GM18508 (cell line): ENCODE measurements around the gene C22orf42.
"Not testable (repeated sequence)": the region's sequence is repeated elsewhere in the genome, so short reads cannot be mapped to it uniquely, and the experiment has no call there.

ENCODE experiments used
- ATAC-seq: cut with Tn5 transposase; IDR thresholded peaks from one replicate; pipeline ENCODE4 v1.9.1; 2021; ENCODE audit warnings: moderate number of reproducible peaks; ENCODE audit not compliant: insufficient read depth, unreplicated experiment

The C22orf42 gene

GRCh38 chr22:32191021-32191420 is 31.9 kb upstream of the C22orf42 start:
- not testable (repeated sequence) for ATAC-seq

GRCh38 chr22:32185821-32186220 is 26.7 kb upstream of the C22orf42 start:
- ATAC-seq, result no peak

- no peak for ATAC-seq
Observed at GRCh38 chr22:32183625-32184024, 24.5 kb upstream of the C22orf42 start.

GRCh38 chr22:32181043-32181442 is 21.9 kb upstream of the C22orf42 start:
- no peak for ATAC-seq

- no peak for ATAC-seq
Observed at GRCh38 chr22:32177221-32177765, 18.2 kb upstream of the C22orf42 start.

GRCh38 chr22:32175683-32176644 is 16.9 kb upstream of the C22orf42 start:
- ATAC-seq, result no peak

- ATAC-seq, result no peak
Observed at GRCh38 chr22:32175115-32175514, 16.0 kb upstream of the C22orf42 start.

GRCh38 chr22:32165681-32166080 is 6.6 kb upstream of the C22orf42 start:
- ATAC-seq, result no peak

GRCh38 chr22:32164075-32164860 is 5.2 kb upstream of the C22orf42 start:
- no peak for ATAC-seq

- not testable (repeated sequence) for ATAC-seq
Observed at GRCh38 chr22:32160411-32160810, 1.3 kb upstream of the C22orf42 start.

- ATAC-seq, result not testable (repeated sequence)
Observed at GRCh38 chr22:32157632-32158031, 1.5 kb downstream of the C22orf42 start.

GRCh38 chr22:32154727-32155126 is 4.4 kb downstream of the C22orf42 start:
- not testable (repeated sequence) for ATAC-seq

- ATAC-seq, result not testable (repeated sequence)
Observed at GRCh38 chr22:32151641-32152040, 7.5 kb downstream of the C22orf42 start.

- not testable (repeated sequence) for ATAC-seq
Observed at GRCh38 chr22:32150647-32151046, 8.5 kb downstream of the C22orf42 start.

GRCh38 chr22:32148372-32148771 is 10.7 kb downstream of the C22orf42 start:
- not testable (repeated sequence) for ATAC-seq

GRCh38 chr22:32147128-32147527 is 12.0 kb downstream of the C22orf42 start:
- not testable (repeated sequence) for ATAC-seq

- ATAC-seq, result no peak
Observed at GRCh38 chr22:32144496-32145274, 14.4 kb downstream of the C22orf42 start.

GRCh38 chr22:32142600-32142999 is 16.5 kb downstream of the C22orf42 start:
- no peak for ATAC-seq

- not testable (repeated sequence) for ATAC-seq
Observed at GRCh38 chr22:32140688-32141087, 18.4 kb downstream of the C22orf42 start.

GRCh38 chr22:32138576-32138975 is 20.5 kb downstream of the C22orf42 start:
- ATAC-seq, result not testable (repeated sequence)
